ENCODE results near the gene ARFGEF3.

DNA sequence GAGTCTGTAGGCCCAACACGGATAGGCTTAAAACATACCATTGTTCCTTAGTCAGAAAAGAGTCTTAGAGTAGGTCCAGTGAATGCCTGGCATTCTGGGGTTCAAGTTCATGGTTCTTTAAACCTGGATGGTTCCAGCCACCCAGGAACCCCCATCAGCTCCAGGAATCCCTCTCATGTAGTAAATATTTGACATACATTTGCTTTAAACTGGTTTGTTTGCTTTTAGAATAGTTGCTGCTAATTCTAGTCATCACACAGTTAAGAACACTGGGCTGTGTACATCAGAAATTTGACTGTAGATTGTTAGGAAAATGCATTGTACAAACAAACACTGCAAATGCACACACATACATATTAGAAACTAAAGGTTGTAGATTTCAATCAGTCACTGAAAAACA, 87.1 kb downstream of the ARFGEF3 start:
- TF ChIP-seq CTCF (IDR thresholded peaks at IDR 0.05), result no peak
- no peak for TF ChIP-seq EP300 (IDR thresholded peaks at IDR 0.05; ENCODE audit: low read depth)
- TF ChIP-seq POLR2A (IDR thresholded peaks at IDR 0.05), result no peak
